HG03175 (cell line): ENCODE data around the gene ZIC1.

Experiments
- ATAC-seq: cut with Tn5 transposase; IDR thresholded peaks from one replicate; pipeline ENCODE4 v1.9.1; 2021; ENCODE audit warnings: mild to moderate bottlenecking, moderate library complexity; ENCODE audit not compliant: unreplicated experiment

The ZIC1 gene

GRCh38 chr3:147394884-147395225 is 14.3 kb upstream of the ZIC1 start:
- no peak for ATAC-seq

- ATAC-seq, result no peak
These were observed 13.1 kb upstream of the ZIC1 start for GRCh38 chr3:147395899-147396711.

- no peak for ATAC-seq
These were observed 12.5 kb upstream of the ZIC1 start for GRCh38 chr3:147396712-147397046.

GRCh38 chr3:147397155-147397874 is 11.8 kb upstream of the ZIC1 start:
- no peak for ATAC-seq

GRCh38 chr3:147397875-147398812 is 11.0 kb upstream of the ZIC1 start:
- no peak for ATAC-seq

GRCh38 chr3:147398813-147399534 is 10.2 kb upstream of the ZIC1 start:
- no peak for ATAC-seq

- no peak for ATAC-seq
These were observed 9.1 kb upstream of the ZIC1 start for GRCh38 chr3:147400111-147400510.

GRCh38 chr3:147400999-147401398 is 8.2 kb upstream of the ZIC1 start:
- ATAC-seq, result no peak

GRCh38 chr3:147401421-147401820 is 7.7 kb upstream of the ZIC1 start:
- ATAC-seq, result no peak

GRCh38 chr3:147402159-147402558 is 7.0 kb upstream of the ZIC1 start:
- no peak for ATAC-seq

GRCh38 chr3:147403511-147403910 is 5.7 kb upstream of the ZIC1 start:
- no peak for ATAC-seq

GRCh38 chr3:147404000-147404799 is 5.0 kb upstream of the ZIC1 start:
- no peak for ATAC-seq

GRCh38 chr3:147404800-147405230 is 4.3 kb upstream of the ZIC1 start:
- no peak for ATAC-seq

GRCh38 chr3:147405231-147406027 is 3.7 kb upstream of the ZIC1 start:
- no peak for ATAC-seq

GRCh38 chr3:147406028-147406931 is 2.9 kb upstream of the ZIC1 start, which contains the start of gene ZIC4:
Gene ZIC4, minus strand, starts transcription at chr3:147406543. Its CDS starts 3,746 bp downstream, at chr3:147402797.
- ATAC-seq, result no peak

- ATAC-seq, result no peak
These were observed 2.1 kb upstream of the ZIC1 start for GRCh38 chr3:147407114-147407497.

GRCh38 chr3:147407498-147408187 is 1.5 kb upstream of the ZIC1 start:
- no peak for ATAC-seq
